PFSK-1 (cell line): ENCODE measurements around the gene ALOX5AP.

Experiments used
- POLR2AphosphoS5 ChIP-seq: IDR thresholded peaks from 2 replicates; pipeline ENCODE4 v1.6.1; 2012; ENCODE audit warnings: low read depth, mild to moderate bottlenecking, control low read depth, low read length, moderate library complexity
- TF ChIP-seq, protein P1 (sequence below), 2 experiments: IDR thresholded peaks; 2 replicates each; pipeline versions ENCODE4 v1.6.1 to v1.8.0; 2011 to 2012; ENCODE audit warnings: low read depth in 2 of 2, low read length in 2 of 2, control low read depth in 1 of 2, inconsistent platforms in 1 of 2, mild to moderate bottlenecking in 1 of 2, moderate library complexity in 1 of 2; ENCODE audit not compliant: insufficient read depth in 1 of 2

- no peak for TF ChIP-seq POLR2AphosphoS5
- TF ChIP-seq, protein P1, sequence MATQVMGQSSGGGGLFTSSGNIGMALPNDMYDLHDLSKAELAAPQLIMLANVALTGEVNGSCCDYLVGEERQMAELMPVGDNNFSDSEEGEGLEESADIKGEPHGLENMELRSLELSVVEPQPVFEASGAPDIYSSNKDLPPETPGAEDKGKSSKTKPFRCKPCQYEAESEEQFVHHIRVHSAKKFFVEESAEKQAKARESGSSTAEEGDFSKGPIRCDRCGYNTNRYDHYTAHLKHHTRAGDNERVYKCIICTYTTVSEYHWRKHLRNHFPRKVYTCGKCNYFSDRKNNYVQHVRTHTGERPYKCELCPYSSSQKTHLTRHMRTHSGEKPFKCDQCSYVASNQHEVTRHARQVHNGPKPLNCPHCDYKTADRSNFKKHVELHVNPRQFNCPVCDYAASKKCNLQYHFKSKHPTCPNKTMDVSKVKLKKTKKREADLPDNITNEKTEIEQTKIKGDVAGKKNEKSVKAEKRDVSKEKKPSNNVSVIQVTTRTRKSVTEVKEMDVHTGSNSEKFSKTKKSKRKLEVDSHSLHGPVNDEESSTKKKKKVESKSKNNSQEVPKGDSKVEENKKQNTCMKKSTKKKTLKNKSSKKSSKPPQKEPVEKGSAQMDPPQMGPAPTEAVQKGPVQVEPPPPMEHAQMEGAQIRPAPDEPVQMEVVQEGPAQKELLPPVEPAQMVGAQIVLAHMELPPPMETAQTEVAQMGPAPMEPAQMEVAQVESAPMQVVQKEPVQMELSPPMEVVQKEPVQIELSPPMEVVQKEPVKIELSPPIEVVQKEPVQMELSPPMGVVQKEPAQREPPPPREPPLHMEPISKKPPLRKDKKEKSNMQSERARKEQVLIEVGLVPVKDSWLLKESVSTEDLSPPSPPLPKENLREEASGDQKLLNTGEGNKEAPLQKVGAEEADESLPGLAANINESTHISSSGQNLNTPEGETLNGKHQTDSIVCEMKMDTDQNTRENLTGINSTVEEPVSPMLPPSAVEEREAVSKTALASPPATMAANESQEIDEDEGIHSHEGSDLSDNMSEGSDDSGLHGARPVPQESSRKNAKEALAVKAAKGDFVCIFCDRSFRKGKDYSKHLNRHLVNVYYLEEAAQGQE (IDR thresholded peaks at IDR 0.05; ENCODE audit: insufficient read depth in 1 of 2, low read depth in 2 of 2, low read length in 2 of 2) = no peak
Observed at GRCh38 chr13:30711375-30711774, 24.0 kb upstream of the ALOX5AP start.
